HG03565 (cell line): ENCODE data around the gene ROCK2.
"Not testable (repeated sequence)": the region's sequence is repeated elsewhere in the genome, so short reads cannot be mapped to it uniquely, and the experiment has no call there.

ENCODE experiments used
- ATAC-seq: cut with Tn5 transposase; IDR thresholded peaks from one replicate; pipeline ENCODE4 v1.9.1; 2021; ENCODE audit warnings: mild to moderate bottlenecking, moderate library complexity; ENCODE audit not compliant: unreplicated experiment

The ROCK2 gene

GRCh38 chr2:11278219-11278618, 66.2 kb downstream of the ROCK2 start:
- ATAC-seq = no peak

DNA sequence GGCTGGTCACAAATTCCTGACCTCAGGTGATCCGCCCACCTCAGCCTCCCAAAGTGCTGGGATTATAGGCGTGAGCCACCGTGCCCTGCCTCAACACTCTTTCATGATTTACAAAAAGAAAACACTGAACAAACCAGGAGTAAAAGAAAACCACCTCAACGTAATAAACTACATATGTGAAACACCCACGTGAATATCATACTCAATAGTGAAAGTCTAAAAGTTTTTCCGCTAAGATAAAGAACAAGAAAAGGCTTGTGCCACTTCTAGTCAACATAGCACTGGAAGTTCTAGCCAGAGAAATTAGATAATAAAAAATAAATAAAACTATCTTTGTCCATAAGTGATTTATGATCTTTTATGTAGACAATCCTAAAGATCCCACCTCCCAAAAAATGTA, 68.5 kb downstream of the ROCK2 start:
- ATAC-seq = no peak

- no peak for ATAC-seq
These were observed 73.5 kb downstream of the ROCK2 start for GRCh38 chr2:11270891-11271290.

DNA sequence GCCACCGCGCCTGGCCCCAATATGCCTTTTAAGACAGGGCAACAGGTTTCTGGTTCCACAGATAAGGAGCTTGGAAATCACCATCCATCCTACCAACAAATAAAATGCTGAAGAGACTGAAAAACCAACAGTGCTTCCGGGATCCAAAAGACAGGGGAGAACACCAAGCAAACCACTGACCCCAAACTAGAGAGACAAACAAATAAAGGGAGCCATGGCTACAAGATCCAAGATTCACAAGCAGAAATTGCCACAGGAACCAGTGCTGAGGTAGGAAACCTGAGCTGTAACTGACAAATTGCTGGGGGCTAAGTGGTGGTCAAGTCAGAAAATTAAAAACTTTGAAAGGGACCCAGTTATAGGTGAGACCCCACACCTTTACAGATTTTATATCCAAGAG, 76.5 kb downstream of the ROCK2 start:
- ATAC-seq = no peak

DNA sequence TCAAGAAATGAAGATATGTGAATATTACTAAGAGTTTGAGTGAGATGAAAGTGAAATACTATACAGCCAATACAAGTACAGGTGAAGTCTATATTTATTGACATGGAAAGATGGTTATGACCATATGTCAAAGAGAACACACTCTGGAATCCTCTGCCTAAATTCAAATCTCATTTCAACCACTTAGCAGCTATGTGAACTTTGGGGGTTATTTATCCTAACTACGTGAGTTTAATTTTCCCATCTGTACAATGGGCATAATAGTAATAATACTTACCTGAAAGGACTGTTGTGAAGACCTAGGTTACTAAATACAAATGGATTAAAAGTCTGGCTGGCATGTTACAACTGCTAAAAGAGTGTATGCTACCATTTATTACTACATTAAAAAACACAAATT, 79.6 kb downstream of the ROCK2 start:
- ATAC-seq = no peak

DNA sequence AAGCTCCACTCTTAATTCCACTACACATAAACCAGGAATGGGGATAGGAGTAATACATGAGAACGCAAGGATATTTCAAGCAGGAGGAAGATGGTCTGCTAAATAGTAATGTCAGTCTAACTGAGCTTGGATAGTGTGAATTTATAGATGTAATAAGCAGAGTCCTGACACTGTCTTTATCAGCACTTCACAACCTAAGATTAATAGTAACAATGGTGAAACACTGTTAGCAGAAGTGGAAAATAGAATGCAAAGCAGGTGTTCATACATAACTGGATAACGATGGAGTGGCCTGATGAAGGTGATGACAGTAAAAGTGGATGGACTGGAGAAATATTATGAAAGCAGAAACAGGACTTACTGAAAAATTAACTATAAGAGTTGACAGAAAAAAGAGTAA, 80.4 kb downstream of the ROCK2 start:
- no peak for ATAC-seq

DNA sequence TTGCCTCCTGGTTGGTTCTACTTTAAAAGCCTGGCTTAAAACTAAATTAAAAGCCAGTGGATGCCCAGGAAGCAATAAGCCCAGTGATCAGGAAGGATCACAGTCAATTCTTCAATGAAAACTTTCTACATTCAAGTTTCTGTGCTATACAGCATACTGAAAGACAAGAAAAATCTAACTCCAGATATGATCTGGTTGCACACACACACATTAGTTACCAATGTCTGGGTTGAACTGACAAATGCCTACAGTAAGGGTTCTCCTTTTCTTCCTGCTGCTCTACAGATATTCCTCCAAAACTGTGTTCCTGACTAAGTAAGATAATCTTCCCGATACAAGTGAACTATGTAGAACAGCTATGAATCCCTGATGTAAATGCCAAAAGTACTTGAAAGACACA, 81.3 kb downstream of the ROCK2 start:
- ATAC-seq = no peak

- ATAC-seq = not testable (repeated sequence)
These were observed 82.0 kb downstream of the ROCK2 start for GRCh38 chr2:11262438-11262837.

- not testable (repeated sequence) for ATAC-seq
These were observed 82.9 kb downstream of the ROCK2 start for GRCh38 chr2:11261564-11261963.

- no peak for ATAC-seq
These were observed 83.5 kb downstream of the ROCK2 start for GRCh38 chr2:11260979-11261378.

DNA sequence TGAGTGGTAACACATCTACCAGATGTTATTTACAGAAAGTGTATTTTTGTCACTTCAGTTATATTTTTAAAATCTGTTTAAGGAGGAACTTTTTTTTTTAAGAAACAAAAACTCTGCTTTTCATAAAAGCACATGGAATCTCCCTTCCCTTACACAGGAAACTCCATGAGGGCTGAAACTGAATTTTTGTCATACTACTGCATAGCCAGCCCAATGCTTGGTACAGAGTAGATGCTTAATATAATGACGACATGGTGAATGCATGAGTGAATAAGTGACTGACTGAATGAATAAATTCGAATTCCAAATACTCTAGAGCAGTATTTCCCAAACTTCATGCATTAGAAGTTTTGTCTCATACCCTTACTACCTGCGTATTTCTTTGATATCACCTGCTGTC, 86.5 kb downstream of the ROCK2 start:
- ATAC-seq = no peak

DNA sequence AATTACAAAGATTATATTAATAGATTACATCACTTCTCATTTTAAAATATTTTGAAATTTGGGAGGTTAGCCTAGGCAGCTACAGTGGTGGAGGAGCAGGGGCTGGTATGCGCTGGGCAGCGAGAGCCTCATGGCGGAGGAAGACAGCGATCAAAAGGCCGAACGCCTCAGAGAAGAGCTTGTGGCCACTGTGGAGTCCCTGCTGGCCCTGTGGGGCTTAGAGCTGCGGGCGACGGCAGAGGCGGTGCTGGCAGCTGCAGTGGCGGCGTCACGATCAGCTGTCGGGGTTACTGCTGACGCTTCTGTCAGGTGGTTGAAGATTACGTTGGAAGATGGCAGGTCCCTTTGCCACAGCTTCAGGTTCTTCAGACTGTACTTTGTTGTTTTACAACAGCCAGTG, 87.4 kb downstream of the ROCK2 start:
- ATAC-seq = no peak

DNA sequence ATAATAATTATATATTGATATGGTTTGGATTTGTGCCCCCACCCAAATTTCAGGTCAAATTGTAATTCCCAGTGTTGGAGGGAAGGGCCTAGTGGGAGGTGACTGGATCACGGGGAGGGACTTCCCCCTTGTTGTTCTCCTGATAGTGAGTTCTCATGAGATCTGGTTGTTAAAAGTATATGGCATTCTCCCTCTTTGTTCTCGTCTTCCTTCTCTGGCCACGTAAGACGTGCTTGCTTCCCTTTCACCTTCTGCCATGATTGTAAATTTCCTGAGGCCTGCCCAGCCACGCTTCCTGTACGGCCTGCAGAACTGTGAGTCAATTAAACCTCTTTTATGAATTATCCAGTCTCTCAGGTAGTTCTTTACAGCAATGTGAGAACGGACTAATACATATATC, 88.3 kb downstream of the ROCK2 start:
- no peak for ATAC-seq

DNA sequence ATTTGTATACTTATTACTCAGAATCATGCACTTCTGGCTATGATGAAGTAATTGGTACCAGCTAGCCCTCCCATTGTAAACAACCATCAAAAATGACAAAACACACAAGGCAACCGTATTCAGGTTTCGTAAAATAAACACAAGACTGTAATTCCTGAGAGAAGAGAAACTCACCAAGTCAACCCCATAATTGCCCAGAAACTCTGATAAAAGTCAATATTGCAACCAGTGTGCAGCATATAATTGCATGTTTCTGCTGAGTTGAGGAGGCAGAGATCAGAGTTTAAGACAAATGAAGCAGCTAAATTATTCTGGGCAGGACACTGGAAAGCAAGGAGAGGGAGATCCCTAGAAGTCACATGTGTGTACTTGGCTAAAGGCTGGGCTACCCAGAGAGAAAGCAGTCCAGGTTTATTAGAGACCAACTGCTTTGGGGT, 90.3 kb downstream of the ROCK2 start:
- ATAC-seq = no peak

DNA sequence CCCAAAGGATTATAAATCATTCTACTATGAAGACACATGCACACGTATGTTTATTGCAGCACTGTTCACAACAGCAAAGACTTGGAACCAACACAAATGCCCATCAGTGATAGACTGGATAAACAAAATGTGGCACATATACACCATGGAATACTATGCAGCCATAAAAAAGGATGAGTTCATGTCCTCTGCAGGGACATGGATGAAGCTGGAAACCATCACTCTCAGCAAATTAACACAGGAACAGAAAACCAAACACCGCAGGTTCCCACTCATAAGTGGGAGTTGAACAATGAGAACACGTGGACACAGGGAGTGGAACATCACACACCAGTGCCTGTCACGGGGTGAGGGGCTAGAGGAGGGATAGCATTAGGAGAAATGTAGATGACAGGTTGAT, 92.0 kb downstream of the ROCK2 start:
- ATAC-seq = not testable (repeated sequence)

GRCh38 chr2:11250400-11251196, 93.8 kb downstream of the ROCK2 start:
- ATAC-seq = no peak

GRCh38 chr2:11245322-11245721, 99.1 kb downstream of the ROCK2 start:
- no peak for ATAC-seq

GRCh38 chr2:11244091-11244826, 100.2 kb downstream of the ROCK2 start:
- ATAC-seq = no peak

- no peak for ATAC-seq
These were observed 100.9 kb downstream of the ROCK2 start for GRCh38 chr2:11243512-11243911.

- no peak for ATAC-seq
These were observed 101.8 kb downstream of the ROCK2 start for GRCh38 chr2:11242542-11243174.

GRCh38 chr2:11241412-11242203, 102.8 kb downstream of the ROCK2 start:
- no peak for ATAC-seq
